SK-N-SH treated with all-trans-retinoic acid at 6 μM for 48 hours (cell line): ENCODE results near the gene ZNF99.

Source experiments
- ARNTL ChIP-seq: fragments of 450-650 bp; formaldehyde crosslinking; IDR thresholded peaks from 2 replicates; pipeline ENCODE4 v1.5.0; 2020; ENCODE audit warnings: low read depth, mild to moderate bottlenecking, moderate library complexity, borderline replicate concordance
- TSHZ2 ChIP-seq: fragments of 250-450 bp; sonication (Bioruptor Pico); IDR thresholded peaks from 2 replicates; pipeline ENCODE4 v1.5.0; 2020; ENCODE audit warnings: mild to moderate bottlenecking, moderate library complexity
- ZC3H10 ChIP-seq: fragments of 250-450 bp; sonication (Bioruptor Pico); IDR thresholded peaks from 2 replicates; pipeline ENCODE4 v1.5.1; 2021; ENCODE audit warnings: mild to moderate bottlenecking, moderate library complexity

GRCh38 chr19:22806418-22806817 lies 22.5 kb upstream of the ZNF99 start:
- TF ChIP-seq ZC3H10 (CRISPR knock-in tag), result no peak
- no peak for TF ChIP-seq TSHZ2
- no peak for TF ChIP-seq ARNTL
